OCI-LY1 (cell line): ENCODE data around the gene ASB2.

ENCODE experiments used
- H2AFZ ChIP-seq: fragments of 200-600 bp; sonication (generic), shearing (Covaris generic); 2 replicates; pipeline ENCODE4 v1.6.0; 2014; ENCODE audit warnings: antibody characterized with exemption, mild to moderate bottlenecking, low read length
- H3F3A ChIP-seq: fragments of 200-600 bp; sonication (generic), shearing (Covaris generic); 2 replicates; pipeline ENCODE4 v1.6.0; 2014; ENCODE audit warnings: mild to moderate bottlenecking, antibody characterized with exemption, low read length, moderate library complexity; ENCODE audit not compliant: insufficient read depth
- H3K27ac ChIP-seq: fragments of 200-600 bp; sonication (generic); 2 replicates; pipeline ENCODE4 v1.5.1; 2014; ENCODE audit warnings: low read length, mixed run types, mild to moderate bottlenecking, low read depth; ENCODE audit not compliant: poor library complexity, severe bottlenecking
- H3K27me3 ChIP-seq: fragments of 200-600 bp; sonication (generic); 2 replicates; pipeline ENCODE4 v1.6.0; 2014; ENCODE audit warnings: antibody characterized with exemption, mild to moderate bottlenecking, low read length, moderate library complexity; ENCODE audit not compliant: insufficient read depth
- H3K36me3 ChIP-seq: fragments of 200-600 bp; sonication (generic); 2 replicates; pipeline ENCODE4 v1.6.1; 2014; ENCODE audit warnings: mild to moderate bottlenecking, antibody characterized with exemption, low read length, moderate library complexity, mixed read lengths; ENCODE audit not compliant: insufficient read depth
- H3K4me1 ChIP-seq: fragments of 200-600 bp; sonication (generic); 2 replicates; pipeline ENCODE4 v1.5.1; 2014; ENCODE audit warnings: mild to moderate bottlenecking, low read length, moderate library complexity; ENCODE audit not compliant: insufficient read depth, severe bottlenecking
- H3K4me2 ChIP-seq: fragments of 200-600 bp; sonication (generic), shearing (Covaris generic); 2 replicates; pipeline ENCODE4 v1.6.1; 2014; ENCODE audit warnings: low read length
- H3K4me3 ChIP-seq: fragments of 200-600 bp; sonication (generic); 2 replicates; pipeline ENCODE4 v1.5.1; 2014; ENCODE audit warnings: low read length, low read depth, mild to moderate bottlenecking, mixed read lengths; ENCODE audit not compliant: poor library complexity, severe bottlenecking
- H3K79me2 ChIP-seq: fragments of 200-600 bp; shearing (Covaris generic); 2 replicates; pipeline ENCODE4 v1.6.1; 2016; ENCODE audit warnings: mixed run types, low read length, mixed read lengths; ENCODE audit not compliant: insufficient read depth
- H3K9ac ChIP-seq: fragments of 200-600 bp; sonication (generic), shearing (Covaris generic); 2 replicates; pipeline ENCODE4 v1.6.1; 2014; ENCODE audit warnings: mild to moderate bottlenecking, low read length, mixed read lengths
- H3K9me2 ChIP-seq: fragments of 200-600 bp; sonication (generic), shearing (Covaris generic); 2 replicates; pipeline ENCODE4 v1.6.1; 2014; ENCODE audit warnings: low read depth, mild to moderate bottlenecking, low read length, mixed read lengths
- H3K9me3 ChIP-seq: fragments of 200-600 bp; shearing (Covaris generic); 2 replicates; pipeline ENCODE4 v1.6.1; 2014; ENCODE audit warnings: low read length, mixed read lengths
- H4K20me1 ChIP-seq: fragments of 200-600 bp; sonication (generic), shearing (Covaris generic); 2 replicates; pipeline ENCODE4 v1.6.0; 2016; ENCODE audit warnings: mild to moderate bottlenecking, low read length; ENCODE audit not compliant: insufficient read depth
- CTCF ChIP-seq: fragments of 200-600 bp; sonication (generic), shearing (Covaris generic); IDR thresholded peaks from 2 replicates; pipeline ENCODE4 v1.5.1; 2017; ENCODE audit warnings: mild to moderate bottlenecking, antibody characterized with exemption, low read length, moderate library complexity, mixed read lengths
- EZH2 ChIP-seq: fragments of 200-600 bp; sonication (generic), shearing (Covaris generic); IDR thresholded peaks from 2 replicates; pipeline ENCODE4 v1.8.0; 2017; ENCODE audit warnings: borderline replicate concordance, mixed run types, mild to moderate bottlenecking, antibody characterized with exemption, low read length, moderate library complexity, mixed read lengths

Gene ASB2

GRCh38 chr14:93984070-93984469, 7.7 kb upstream of the ASB2 start:
- no peaks in the 10 kb centered on the region for H3K9me3 ChIP-seq
- peaks cover 2% of the 10 kb centered on the region; the same call in 1 of the 2 replicates for H3F3A ChIP-seq
- TF ChIP-seq EZH2, result no peak
- no peaks in the 10 kb centered on the region for H3K36me3 ChIP-seq
- H2AFZ ChIP-seq, result no peak overlapping the region
- H3K79me2 ChIP-seq, result no peaks in the 10 kb centered on the region
- no peak overlapping the region for H3K9ac ChIP-seq
- peaks cover 39% of the 10 kb centered on the region for H3K4me1 ChIP-seq
- H3K4me2 ChIP-seq, result no peak overlapping the region
- no peaks in the 10 kb centered on the region for H3K27me3 ChIP-seq
- H3K27ac ChIP-seq, result no peak overlapping the region
- H4K20me1 ChIP-seq, result no peaks in the 10 kb centered on the region
- no peak overlapping the region for H3K4me3 ChIP-seq
- no peaks in the 10 kb centered on the region for H3K9me2 ChIP-seq

DNA sequence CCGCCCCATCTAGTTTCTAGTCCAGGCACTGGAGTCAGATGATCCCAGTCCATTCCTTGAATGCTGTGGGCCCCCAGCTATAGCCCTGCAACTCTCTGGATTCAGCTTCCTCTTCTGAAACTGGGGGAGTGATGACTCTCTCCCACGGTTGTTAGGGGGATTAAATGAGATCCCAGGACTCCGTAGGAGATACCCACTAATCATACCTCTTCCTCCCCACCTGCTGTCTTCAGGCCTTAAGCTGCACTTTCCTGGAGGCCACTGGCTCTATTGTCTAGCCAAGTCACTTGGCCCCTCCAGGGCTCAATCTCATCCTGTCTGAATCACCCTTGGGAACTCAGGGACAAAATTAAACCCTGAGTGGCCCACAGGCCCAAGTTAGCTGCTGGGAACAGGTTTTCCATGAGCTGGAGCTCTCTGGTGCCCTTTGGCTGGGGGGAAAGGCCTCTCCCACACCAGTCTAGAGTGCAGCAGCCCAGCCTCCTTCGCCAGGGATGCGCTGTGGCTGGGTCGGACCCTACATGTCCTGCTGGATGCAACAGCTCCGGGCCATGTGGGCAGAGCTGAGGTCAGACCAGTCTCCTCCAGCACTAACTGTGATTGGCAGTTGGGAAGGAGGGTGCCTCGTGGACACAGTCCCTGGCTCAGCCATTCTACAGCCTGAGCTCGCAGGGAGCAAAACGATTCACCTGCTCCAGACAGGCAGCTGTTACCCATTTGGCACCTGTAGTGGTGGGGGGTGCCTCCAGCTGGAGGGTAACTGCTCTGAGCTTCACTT, 6.0 kb upstream of the ASB2 start:
- Histone ChIP-seq H3K36me3 (no peaks in the 10 kb centered on the region), H3K9ac (no peak overlapping the region), H3K9me2 (no peaks in the 10 kb centered on the region), H3F3A (peaks cover 10% of the 10 kb centered on the region; the same call in 1 of the 2 replicates), H3K4me1 (peaks cover 55% of the 10 kb centered on the region), H4K20me1 (no peaks in the 10 kb centered on the region), H3K27me3 (no peaks in the 10 kb centered on the region), H3K9me3 (no peaks in the 10 kb centered on the region; the same call in 1 of the 2 replicates), H3K4me3 (no peak overlapping the region), H3K27ac (peak overlapping the region; percentile 18), H3K4me2 (no peak overlapping the region), H3K79me2 (no peaks in the 10 kb centered on the region), H2AFZ (no peak overlapping the region)
- TF ChIP-seq CTCF, result no peak
- no peak for TF ChIP-seq EZH2

DNA sequence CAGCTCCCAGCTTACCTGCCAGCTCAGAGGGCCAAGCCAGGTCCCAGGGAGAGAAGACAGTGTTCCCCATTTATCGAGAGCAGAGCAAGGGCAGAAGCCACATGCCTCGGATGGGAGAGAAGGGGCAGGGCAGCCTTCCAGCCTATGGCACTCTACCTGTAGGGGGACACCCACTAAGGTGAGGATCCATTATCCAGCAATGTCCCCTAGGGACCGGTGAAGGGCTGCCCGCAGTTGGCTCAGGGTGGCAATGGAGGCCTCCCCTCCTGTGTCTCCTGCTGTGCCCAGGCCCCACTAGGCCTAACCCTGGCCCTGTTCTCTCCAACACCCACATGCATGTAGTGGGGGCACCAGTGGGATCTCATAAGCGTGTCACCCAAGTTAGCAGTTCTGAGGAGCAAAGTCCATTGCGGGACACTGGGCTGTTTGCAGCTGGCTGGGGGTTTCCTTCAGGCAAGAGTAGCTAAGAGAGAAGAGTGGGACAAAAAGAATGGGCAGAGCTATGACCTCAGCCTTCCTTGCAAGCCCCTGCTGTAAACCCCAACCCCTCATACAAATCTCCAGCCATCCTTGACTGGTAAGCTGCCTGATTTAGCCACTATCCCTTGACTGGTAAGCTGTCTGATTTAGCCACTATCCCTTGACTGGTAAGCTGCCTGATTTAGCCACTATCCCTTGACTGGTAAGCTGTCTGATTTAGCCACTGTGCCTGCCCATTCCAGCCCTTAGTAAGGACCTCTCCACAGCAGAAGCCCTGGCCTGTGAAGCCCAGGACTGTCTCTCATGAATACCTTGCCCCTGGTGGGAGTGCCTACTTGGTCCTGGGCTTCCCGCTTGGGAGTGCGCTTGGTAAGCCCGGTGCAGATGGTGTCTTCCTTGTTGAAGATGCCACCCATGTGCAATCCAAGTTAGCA, 5.2 kb upstream of the ASB2 start:
- no peak overlapping the region for H3K4me3 ChIP-seq
- H3K79me2 ChIP-seq, result no peaks in the 10 kb centered on the region
- H3K4me2 ChIP-seq, result no peak overlapping the region
- TF ChIP-seq CTCF (no peak), EZH2 (no peak)
- H3K27me3 ChIP-seq, result no peaks in the 10 kb centered on the region
- no peaks in the 10 kb centered on the region; the same call in 1 of the 2 replicates for H3K9me3 ChIP-seq
- no peak overlapping the region for H2AFZ ChIP-seq
- peak overlapping the region; percentile 100 for H3K27ac ChIP-seq
- H4K20me1 ChIP-seq, result no peaks in the 10 kb centered on the region
- H3F3A ChIP-seq, result peaks cover 12% of the 10 kb centered on the region; the same call in 1 of the 2 replicates
- no peak overlapping the region for H3K9ac ChIP-seq
- H3K9me2 ChIP-seq, result no peaks in the 10 kb centered on the region
- peaks cover 64% of the 10 kb centered on the region for H3K4me1 ChIP-seq
- no peaks in the 10 kb centered on the region for H3K36me3 ChIP-seq
